AG08395 (cell line): Measurements from ENCODE around the gene HMGN1.

ENCODE experiments used
- DNase-seq: peaks from one replicate; pipeline ENCODE4 v3.0.0; 2012; ENCODE audit warnings: mixed read lengths, low spot score

The HMGN1 gene

DNA sequence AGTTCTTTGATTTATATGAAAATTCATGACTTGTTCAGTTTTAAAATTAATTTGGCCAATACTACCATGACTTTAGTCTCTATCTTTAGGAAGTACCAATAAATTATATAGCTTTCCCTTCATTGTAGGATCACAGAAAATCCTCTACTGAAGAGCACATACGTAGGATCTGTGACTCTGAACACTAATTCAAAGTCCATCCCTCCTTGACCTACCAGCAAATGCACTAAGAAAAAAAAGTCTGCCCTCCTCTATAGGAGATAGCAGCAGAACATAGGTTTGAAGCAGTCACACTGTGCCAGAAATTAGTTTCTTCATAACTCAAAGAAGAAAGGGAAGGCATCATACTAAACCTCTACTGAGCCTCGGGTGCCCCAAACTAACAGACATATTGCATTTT is 52.0 kb downstream of the HMGN1 start:
- no peak for DNase-seq
